Measurements from ENCODE around the gene KHSRP.

The KHSRP gene

GRCh38 chr19:6418562-6418932 is 6.1 kb downstream of the KHSRP start:
- H3K4me1 ChIP-seq: peaks cover 6% of the 10 kb centered on the region; the same call in 1 of the 2 replicates
- H3K9me3 ChIP-seq: no peaks in the 10 kb centered on the region
- no peaks in the 10 kb centered on the region for H3K27me3 ChIP-seq (ENCODE audit: low read depth)
- H3K36me3 ChIP-seq (replicated peaks): peaks cover 90% of the 10 kb centered on the region
- H3K4me3 ChIP-seq: no peak overlapping the region
- in situ Hi-C loops (cut with MboI; ENCODE audit: low sequenced_read_pairs): no loop called here
- DNase-seq (ENCODE audit: low spot score in 2 of 2): no peak

- Histone ChIP-seq H3K36me3 (replicated peaks) (peaks cover 88% of the 10 kb centered on the region), H3K27me3 (ENCODE audit: low read depth) (no peaks in the 10 kb centered on the region), H3K9me3 (no peaks in the 10 kb centered on the region), H3K4me3 (no peak overlapping the region), H3K4me1 (peaks cover under 1% of the 10 kb centered on the region; the same call in 1 of the 2 replicates)
- in situ Hi-C loops (cut with MboI; ENCODE audit: low sequenced_read_pairs): no loop called here
- no peak for DNase-seq (ENCODE audit: low spot score in 2 of 2)
These were observed 6.7 kb downstream of the KHSRP start for GRCh38 chr19:6417713-6418561.

- no peak for DNase-seq (ENCODE audit: low spot score in 2 of 2)
- in situ Hi-C loops (cut with MboI; ENCODE audit: low sequenced_read_pairs): no loop called here
- Histone ChIP-seq H3K4me3 (no peak overlapping the region), H3K36me3 (replicated peaks) (peaks cover 77% of the 10 kb centered on the region), H3K9me3 (no peaks in the 10 kb centered on the region), H3K4me1 (no peaks in the 10 kb centered on the region), H3K27me3 (ENCODE audit: low read depth) (no peaks in the 10 kb centered on the region)
These were observed 7.8 kb downstream of the KHSRP start for GRCh38 chr19:6416658-6417405.

GRCh38 chr19:6415591-6416190 is 8.9 kb downstream of the KHSRP start:
- no peak for DNase-seq (ENCODE audit: low spot score in 2 of 2)
- no peaks in the 10 kb centered on the region for H3K9me3 ChIP-seq
- H3K36me3 ChIP-seq (replicated peaks): peaks cover 65% of the 10 kb centered on the region
- in situ Hi-C loops (cut with MboI; ENCODE audit: low sequenced_read_pairs): no loop called here
- H3K4me1 ChIP-seq: no peaks in the 10 kb centered on the region
- H3K27me3 ChIP-seq (ENCODE audit: low read depth): no peaks in the 10 kb centered on the region
- no peak overlapping the region for H3K4me3 ChIP-seq

GRCh38 chr19:6414793-6415590 is 9.6 kb downstream of the KHSRP start:
- H3K4me1 ChIP-seq: no peaks in the 10 kb centered on the region
- in situ Hi-C loops (cut with MboI; ENCODE audit: low sequenced_read_pairs): no loop called here
- H3K9me3 ChIP-seq: no peaks in the 10 kb centered on the region
- H3K27me3 ChIP-seq (ENCODE audit: low read depth): no peaks in the 10 kb centered on the region
- no peak for DNase-seq (ENCODE audit: low spot score in 2 of 2)
- H3K4me3 ChIP-seq: no peak overlapping the region
- H3K36me3 ChIP-seq (replicated peaks): peaks cover 58% of the 10 kb centered on the region

- Histone ChIP-seq H3K9me3 (no peaks in the 10 kb centered on the region), H3K36me3 (replicated peaks) (peaks cover 48% of the 10 kb centered on the region), H3K27me3 (ENCODE audit: low read depth) (no peaks in the 10 kb centered on the region), H3K4me3 (no peak overlapping the region), H3K4me1 (no peaks in the 10 kb centered on the region)
- DNase-seq (ENCODE audit: low spot score in 2 of 2): no peak
- in situ Hi-C loops (cut with MboI; ENCODE audit: low sequenced_read_pairs): no loop called here
These were observed 10.6 kb downstream of the KHSRP start for GRCh38 chr19:6413721-6414643.

- Histone ChIP-seq H3K9me3 (no peaks in the 10 kb centered on the region), H3K4me3 (no peak overlapping the region), H3K36me3 (replicated peaks) (peaks cover 41% of the 10 kb centered on the region), H3K27me3 (ENCODE audit: low read depth) (no peaks in the 10 kb centered on the region), H3K4me1 (no peaks in the 10 kb centered on the region)
- in situ Hi-C loops (cut with MboI; ENCODE audit: low sequenced_read_pairs): no loop called here
- DNase-seq (ENCODE audit: low spot score in 2 of 2): no peak
These were observed 11.3 kb downstream of the KHSRP start for GRCh38 chr19:6413291-6413690.

GRCh38 chr19:6412447-6413091 is 12.0 kb downstream of the KHSRP start:
- Histone ChIP-seq H3K36me3 (replicated peaks) (peaks cover 34% of the 10 kb centered on the region), H3K4me1 (no peaks in the 10 kb centered on the region), H3K27me3 (ENCODE audit: low read depth) (no peaks in the 10 kb centered on the region), H3K4me3 (no peak overlapping the region), H3K9me3 (no peaks in the 10 kb centered on the region)
- peak in 1 of 2 experiments; percentile 70 for DNase-seq (ENCODE audit: low spot score in 2 of 2)
- in situ Hi-C loops (cut with MboI; ENCODE audit: low sequenced_read_pairs): no loop called here

- peaks cover 29% of the 10 kb centered on the region for H3K36me3 ChIP-seq (replicated peaks)
- H3K9me3 ChIP-seq: no peaks in the 10 kb centered on the region
- in situ Hi-C loops (cut with MboI; ENCODE audit: low sequenced_read_pairs): no loop called here
- no peaks in the 10 kb centered on the region for H3K4me1 ChIP-seq
- H3K27me3 ChIP-seq (ENCODE audit: low read depth): no peaks in the 10 kb centered on the region
- no peak for DNase-seq (ENCODE audit: low spot score in 2 of 2)
- H3K4me3 ChIP-seq: no peak overlapping the region
These were observed 12.6 kb downstream of the KHSRP start for GRCh38 chr19:6412061-6412446.

- no peaks in the 10 kb centered on the region for H3K4me1 ChIP-seq
- H3K36me3 ChIP-seq (replicated peaks): peaks cover 4% of the 10 kb centered on the region
- H3K27me3 ChIP-seq (ENCODE audit: low read depth): no peaks in the 10 kb centered on the region
- no peak for DNase-seq (ENCODE audit: low spot score in 2 of 2)
- no peaks in the 10 kb centered on the region for H3K9me3 ChIP-seq
- in situ Hi-C loops (cut with MboI; ENCODE audit: low sequenced_read_pairs): no loop called here
- H3K4me3 ChIP-seq: no peak overlapping the region
These were observed 15.3 kb downstream of the KHSRP start for GRCh38 chr19:6409346-6409745.

- Histone ChIP-seq H3K9me3 (no peaks in the 10 kb centered on the region), H3K4me1 (no peaks in the 10 kb centered on the region), H3K36me3 (replicated peaks) (no peaks in the 10 kb centered on the region), H3K4me3 (no peak overlapping the region), H3K27me3 (ENCODE audit: low read depth) (no peaks in the 10 kb centered on the region)
- no peak for DNase-seq (ENCODE audit: low spot score in 2 of 2)
- in situ Hi-C loops (cut with MboI; ENCODE audit: low sequenced_read_pairs): no loop called here
These were observed 18.2 kb downstream of the KHSRP start for GRCh38 chr19:6406401-6406800.

- no peaks in the 10 kb centered on the region for H3K4me1 ChIP-seq
- in situ Hi-C loops (cut with MboI; ENCODE audit: low sequenced_read_pairs): no loop called here
- H3K4me3 ChIP-seq: no peak overlapping the region
- H3K9me3 ChIP-seq: no peaks in the 10 kb centered on the region
- DNase-seq (ENCODE audit: low spot score in 2 of 2): no peak
- H3K36me3 ChIP-seq (replicated peaks): no peaks in the 10 kb centered on the region
- no peaks in the 10 kb centered on the region for H3K27me3 ChIP-seq (ENCODE audit: low read depth)
These were observed 21.6 kb downstream of the KHSRP start for GRCh38 chr19:6402837-6403608.
